NCI-H1417 treated with DMSO at 0.1 percent for 48 hours (cell line): ENCODE measurements around the gene NUDT12.

ENCODE experiments used
- DNase-seq: peaks from one replicate; lab custom pipeline; 2025; lab: John Stamatoyannopoulos, UW

The NUDT12 gene

DNA sequence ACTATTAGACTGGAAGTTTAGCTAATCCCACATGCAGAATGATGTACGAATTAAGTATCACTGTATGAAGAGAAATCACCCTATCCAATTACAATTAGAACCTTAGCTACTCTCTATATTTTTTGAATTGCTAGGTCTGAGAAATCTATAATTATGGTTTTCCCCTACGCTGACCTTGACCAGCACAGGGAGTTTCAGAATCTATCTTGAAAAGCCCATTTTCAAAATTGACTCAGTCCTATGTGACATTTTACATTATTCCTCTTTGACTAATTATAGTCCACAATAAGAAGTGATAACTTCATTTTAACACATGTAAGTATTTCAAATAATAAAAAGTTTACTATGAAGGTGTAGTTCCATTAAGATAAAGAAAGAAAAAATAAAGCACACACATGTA, 21.5 kb downstream of the NUDT12 start:
- DNase-seq, result no peak

DNA sequence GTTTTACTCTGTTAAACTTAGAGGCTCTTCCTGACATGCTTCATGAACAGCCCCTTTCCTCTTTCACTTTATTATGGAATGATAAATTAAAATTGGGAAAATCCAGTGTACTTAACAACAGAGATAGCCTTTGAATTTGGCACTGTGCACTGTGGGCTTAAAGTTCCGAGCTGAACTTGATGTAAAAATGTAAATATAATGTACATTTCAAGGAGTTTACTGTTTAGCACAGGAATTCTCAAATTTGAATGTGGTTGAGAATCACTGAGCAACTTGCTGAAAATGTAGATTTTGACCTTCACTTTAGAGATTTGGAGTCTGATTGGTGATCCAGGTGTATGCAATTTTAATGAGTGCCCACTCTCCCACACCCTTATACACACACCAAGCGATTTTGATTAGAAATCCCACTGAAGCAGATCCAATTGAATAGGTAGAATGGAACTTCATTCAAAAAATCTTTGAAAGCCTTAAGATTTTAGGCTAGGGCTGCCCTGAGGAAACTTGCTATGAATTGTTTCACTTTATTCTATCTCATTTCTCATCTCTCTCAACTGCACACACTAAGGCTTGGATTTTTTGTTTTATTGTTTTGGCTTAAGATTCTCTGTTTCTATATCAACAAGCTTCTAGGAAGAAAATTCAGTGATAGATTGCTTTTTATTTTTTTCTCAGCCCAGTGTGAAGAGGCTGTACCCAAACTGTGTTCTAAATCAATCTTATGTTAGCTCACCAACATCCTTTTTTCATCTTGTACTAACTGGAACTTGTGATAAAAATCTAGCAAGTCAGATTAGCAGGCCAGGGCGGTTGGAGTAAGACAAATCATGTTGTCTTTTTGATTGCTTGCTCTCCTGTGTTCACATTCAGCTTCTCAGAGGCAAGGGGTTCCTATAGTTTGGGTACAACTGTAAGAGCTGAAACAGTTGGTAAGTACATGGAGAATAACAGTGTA, 22.9 kb downstream of the NUDT12 start:
- DNase-seq, result no peak

DNA sequence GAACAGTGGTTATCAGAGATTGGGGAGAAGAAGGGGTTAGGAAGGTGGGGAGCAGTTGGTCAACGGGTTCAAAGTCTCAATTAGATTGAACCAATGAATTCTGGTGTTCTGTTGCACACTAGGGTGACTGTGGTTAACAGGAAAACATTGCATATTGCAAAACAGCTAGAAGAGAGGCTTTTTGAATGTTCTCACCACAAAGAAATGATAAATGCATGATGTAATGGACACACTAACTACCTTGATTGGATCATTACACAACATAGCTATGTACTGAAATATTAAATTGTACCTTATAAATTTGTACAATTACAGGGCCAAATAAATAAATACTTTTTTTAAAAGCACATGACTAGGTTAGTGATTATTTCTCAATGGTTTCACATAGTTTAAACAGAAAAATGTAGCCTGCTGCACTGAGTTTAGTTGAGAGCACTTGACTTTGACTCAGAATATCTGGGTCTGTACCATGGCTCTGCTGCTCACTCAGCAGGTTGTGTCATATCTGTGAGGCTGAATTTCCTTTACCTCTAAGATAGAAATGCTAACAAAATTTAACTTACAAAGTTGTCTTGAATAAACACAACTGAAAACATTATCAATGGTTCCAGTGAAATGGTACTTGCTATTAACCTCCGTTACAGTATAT, 30.4 kb downstream of the NUDT12 start:
- DNase-seq, result no peak

DNA sequence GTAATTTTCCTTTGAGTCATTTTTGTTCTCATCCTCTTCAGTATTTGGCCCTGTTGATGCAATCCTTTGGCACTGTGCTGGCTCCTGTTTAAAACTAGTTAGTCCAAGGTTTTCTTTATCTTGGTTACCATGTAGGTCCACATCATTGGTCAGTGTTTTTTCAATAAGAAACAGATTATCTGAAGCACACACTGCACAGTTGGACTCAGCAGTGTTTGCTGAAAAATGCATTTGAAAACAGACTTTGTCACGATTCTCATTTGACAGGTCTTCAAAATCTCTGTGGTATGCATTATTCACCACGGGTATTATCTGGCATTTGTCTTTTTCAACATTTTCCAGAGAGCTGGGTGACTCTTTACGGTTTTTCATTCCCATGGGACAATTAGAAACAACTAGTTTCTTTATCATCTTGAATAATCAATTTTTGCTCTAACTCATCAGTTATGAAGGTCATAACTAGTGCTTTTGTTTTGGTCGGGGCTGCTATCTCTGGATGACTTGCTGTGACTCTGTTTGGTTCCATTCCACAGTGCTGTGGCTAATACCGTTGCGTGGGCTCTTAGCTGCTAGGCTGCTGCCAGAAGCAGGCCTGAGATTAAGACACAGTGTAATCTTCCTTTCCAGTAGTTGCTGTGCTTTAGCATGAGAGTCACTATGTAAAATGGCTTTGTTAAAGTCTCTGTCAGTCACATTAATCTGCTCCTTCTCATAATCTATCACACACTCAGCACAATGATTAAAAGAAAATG, 36.2 kb downstream of the NUDT12 start:
- no peak for DNase-seq

DNA sequence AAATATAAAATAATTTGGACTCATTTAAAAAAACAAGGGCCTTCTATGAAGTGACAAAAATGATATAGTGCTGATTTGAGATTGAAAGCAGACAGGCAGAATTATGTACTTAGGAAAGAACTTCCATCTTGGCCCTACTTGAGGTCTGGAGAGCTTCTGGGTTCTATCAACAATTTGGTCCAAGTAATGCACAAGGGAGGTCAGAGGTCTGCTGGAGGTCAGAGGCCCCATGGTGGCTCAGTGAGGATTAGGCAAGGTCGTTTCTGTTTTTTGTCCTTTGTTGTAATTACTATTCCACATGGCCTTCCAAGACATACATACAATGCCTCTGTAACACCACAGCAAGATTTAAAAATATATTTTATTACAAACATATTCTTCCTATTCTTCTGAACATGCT, 37.2 kb downstream of the NUDT12 start:
- no peak for DNase-seq

DNA sequence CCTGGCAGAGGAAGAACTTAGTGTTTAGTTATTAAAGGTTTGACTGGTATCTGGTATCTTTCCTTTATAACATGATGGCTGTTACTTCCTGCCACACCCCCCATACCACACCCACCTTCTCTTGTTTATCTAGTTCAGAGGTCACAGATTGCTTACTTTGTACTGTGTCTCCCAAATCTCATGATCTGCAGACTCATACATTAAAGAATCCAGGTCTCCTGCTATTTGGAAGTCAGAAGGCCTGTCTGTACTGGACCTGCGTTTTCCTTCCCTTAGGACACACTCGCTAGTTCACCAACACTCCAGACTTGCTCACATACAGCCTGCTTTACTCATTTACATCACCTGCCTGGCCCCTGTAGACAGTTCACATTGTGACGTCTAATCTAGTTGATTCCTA, 39.3 kb downstream of the NUDT12 start:
- DNase-seq, result no peak

DNA sequence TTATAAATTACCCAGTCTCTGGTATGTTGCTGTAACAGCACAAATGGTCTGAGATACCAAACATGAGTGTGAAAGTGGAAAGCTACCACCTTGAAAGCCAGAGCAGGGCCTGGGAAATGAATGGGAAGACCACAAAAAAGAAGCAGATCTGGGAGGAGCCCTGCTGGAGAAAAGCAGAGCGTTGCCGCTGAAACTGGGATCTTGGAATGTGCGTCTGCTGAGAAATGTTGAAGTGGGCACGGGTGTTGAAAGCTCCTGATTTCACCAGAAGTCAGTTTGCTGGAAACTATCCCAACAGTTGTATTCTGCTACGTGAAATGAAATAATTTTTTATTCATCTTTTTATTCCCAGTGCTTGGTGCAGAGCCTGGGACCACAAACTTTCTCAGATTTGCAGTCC, 40.0 kb downstream of the NUDT12 start:
- DNase-seq, result no peak

DNA sequence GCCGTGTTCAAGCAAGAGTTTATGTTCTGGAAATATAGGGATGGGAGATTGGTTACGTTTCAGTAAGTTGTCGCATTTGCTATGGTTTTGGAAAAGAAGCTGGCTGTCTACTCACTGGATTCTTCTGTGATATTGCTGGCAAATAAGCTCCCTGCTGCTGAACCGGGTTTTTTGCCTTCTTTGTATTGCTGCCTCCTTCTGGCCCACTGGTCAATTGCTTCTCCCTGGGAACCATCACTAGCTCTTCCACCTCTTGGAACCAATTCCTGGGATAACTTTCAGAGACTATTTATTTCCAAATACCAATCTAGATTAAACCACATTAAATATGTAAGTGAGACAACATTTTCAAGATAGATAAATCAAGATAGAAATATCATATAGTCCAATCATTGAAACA, 43.0 kb downstream of the NUDT12 start:
- no peak for DNase-seq

DNA sequence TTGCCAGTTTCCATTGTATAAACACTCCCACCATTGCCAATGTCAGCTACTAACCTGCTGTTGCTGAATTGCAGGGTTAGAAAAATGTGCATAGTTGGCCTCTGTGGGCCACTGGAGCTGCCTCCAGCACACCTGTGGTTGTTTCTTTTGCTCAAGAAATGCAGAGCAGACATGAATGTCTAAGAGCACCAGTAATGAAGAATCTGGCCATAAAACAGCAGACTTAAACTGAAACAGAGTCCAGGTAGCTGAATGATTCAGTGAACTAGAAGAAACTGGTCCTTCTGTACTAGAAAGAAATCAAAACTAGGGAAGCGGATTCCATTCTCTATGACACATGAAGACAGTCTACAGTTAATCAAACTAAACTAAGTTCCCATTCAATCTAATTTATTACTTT, 48.2 kb downstream of the NUDT12 start:
- DNase-seq, result no peak

DNA sequence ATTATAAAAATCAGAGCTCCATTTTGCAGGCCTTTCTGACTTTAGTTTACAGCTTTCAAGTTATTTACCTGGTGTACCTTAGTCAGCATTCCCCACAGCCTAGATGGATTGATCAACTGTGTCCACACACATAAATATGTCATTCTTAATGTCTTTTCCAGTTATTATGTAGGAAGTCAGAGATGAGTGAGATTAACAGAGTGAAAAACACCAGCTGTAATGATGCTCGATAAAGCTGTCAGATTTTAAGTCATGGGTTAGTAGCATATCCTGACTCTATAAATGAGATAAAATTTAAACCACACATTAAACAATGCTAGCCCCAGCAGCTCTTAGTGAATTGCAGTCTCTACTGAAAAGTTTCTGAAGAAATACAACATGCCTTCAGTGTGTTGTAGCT, 48.9 kb downstream of the NUDT12 start:
- DNase-seq, result no peak

DNA sequence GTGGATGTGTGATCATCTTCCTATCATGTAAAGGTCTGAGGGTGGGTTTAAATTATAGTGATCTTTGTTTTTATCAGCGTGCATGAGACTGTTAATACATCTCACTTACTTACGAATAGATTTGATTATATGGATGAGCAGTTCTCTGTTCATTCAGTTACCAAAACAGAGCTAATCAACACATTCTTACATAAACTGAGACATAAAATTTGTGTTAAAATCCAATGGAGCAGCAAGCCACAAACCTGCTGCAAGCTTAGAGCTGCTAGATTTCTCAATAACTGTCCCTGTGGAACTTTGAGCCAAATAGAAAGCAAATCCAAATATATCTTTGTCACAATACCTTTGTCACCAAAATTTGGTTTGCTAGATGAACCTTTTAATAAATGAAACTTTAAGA, 50.1 kb downstream of the NUDT12 start:
- DNase-seq, result no peak

DNA sequence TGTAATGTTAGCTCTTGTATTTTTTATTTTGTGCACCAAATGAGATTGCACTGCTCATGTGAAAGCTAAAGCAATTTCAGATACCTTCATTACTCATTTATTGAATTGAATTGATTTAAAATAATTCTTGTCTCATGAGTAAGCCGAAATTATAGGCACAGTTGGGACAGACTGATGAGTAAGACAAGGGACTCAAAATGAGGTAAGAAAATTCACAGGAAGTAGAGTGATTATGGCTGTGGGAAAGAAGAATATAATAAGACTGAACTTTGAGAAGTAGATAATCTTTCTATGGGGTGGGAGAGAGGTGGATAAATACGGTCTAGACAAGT, 51.1 kb downstream of the NUDT12 start:
- DNase-seq, result no peak

DNA sequence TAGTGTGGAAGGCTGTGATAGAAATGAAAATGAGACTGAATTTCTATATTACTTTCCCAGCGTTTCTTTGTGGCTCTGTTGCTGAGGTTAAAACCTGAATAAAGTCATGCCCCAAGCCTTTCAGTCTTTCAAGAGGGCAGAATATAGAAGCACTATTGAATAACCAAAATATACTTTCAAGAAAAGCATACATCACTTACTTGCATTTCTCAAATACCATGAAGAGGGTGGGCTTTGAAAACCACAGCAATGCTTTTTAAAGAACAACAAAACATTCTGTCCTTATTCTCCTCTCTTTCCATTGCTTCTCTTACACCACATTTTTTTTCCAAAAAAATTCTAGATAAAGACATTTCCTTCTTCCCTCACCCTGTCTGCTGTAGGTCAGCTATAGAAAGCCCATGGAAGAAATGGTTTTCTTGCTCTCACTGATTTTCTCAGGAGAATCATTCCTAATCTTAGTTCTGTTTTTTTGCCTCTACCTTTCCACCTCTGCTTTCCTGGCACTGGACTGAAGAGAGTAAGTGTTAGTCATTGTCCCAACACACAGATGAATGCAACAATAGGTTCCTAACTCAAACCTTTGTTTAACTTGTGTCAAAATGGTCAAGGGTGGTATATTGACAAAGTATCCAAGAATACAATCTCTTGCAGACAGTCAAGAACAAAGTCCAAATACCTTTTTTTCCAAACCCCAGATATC, 51.6 kb downstream of the NUDT12 start:
- DNase-seq, result no peak

DNA sequence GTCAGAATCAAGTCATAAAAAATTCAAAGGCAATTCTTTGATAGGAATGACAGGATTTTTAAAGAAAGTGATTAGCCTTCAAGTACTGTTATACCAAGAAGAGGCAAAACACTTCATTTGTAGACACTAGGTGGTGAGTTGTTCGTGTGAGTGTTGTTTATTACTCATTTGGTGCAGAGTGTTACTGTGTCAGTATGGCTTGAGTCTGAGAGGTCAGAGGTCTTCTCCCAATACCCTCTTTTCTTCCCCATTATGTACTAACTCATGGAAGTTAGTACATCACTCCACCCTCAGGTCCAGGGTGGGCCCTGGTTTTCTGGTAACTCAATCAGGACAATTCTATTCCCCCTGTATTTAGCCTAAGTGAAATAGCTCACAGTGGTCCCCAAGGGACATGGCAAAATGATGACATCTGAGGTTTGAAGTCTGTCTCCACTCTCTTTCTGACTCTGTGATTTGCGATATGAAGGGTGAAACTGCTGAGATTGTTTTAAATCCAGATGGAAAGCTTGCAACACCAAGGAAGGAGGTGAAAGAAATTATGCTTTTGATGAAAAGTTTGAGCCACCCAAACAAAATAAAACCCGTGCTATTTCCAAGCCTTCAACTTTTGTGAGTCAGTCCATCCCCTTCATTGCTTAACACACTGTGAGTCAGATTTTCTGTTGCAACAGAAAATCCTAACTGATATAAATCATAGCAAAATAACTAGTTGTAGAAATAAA, 56.8 kb downstream of the NUDT12 start:
- DNase-seq, result no peak

DNA sequence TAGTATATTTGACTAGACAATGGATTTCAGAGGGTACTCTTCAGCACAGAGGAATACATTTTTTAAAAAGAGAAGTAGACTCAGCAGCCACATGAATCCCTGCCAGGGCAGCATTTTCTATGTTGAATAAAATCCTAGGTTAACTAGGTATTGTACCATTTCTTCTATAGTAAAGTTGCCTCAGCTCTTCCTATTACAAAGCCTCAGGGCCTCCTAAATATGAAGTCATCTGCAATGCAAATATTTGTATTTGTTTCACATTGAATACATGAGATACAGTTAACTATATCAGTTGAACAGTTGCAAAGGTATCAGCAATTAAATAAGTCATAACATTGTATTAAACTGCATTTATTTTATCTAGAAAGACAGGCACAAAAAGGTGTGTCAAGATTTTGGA, 59.5 kb downstream of the NUDT12 start:
- DNase-seq, result no peak

DNA sequence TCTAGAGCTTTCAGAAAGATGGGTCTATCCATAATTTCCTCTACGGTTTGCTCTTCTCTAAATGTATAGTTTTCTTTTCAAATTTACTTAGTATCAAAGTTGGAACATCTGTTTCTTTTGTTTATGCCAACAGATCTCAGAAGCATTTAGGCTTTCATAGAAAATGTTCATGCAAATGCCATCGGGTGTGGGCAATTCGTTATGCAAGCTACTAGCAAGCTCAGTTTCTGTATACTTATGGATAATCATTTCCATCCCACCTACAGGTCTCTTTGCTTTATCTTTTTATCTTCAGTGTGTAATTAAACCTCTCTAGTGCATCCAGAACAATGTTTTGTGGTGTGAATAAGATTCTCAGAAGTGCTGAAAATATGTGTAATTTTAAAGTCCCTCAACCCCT, 59.9 kb downstream of the NUDT12 start:
- DNase-seq, result no peak
